ENCODE measurements around the gene LMOD2.
"Not testable (repeated sequence)": the region's sequence is repeated elsewhere in the genome, so short reads cannot be mapped to it uniquely, and the experiment has no call there.

Gene LMOD2

DNA sequence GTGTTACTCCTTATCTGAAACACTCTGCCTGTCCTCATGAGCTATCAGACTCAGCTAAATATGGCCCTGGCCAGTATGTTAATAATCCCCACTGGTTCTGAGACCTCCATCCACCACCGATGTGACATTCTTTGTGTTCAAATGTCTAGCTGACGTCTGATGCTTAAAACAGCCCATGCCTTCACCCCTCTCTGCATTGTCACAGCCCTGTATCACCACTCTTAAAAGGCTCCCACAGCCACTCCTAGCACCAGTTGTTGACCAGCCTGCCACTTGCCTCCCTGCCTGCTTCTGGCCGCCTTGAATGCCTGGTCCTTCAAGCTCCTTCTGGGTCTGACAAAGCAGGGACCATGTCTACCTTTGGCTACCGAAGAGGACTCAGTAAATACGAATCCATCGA is at the start of gene LMOD2:
TSS of gene LMOD2 (plus strand) at position 253 of the 400 bp plus-strand sequence. CDS start at position 351, 98 bp downstream.
- DNase-seq (ENCODE audit: low read depth, low spot score): no peak

GRCh38 chr7:123607423-123607975 is 48.2 kb upstream of the LMOD2 start:
- DNase-seq (ENCODE audit: low read depth, low spot score): no peak

GRCh38 chr7:123608991-123609882 is 46.4 kb upstream of the LMOD2 start:
- DNase-seq (ENCODE audit: low read depth, low spot score): no peak

DNA sequence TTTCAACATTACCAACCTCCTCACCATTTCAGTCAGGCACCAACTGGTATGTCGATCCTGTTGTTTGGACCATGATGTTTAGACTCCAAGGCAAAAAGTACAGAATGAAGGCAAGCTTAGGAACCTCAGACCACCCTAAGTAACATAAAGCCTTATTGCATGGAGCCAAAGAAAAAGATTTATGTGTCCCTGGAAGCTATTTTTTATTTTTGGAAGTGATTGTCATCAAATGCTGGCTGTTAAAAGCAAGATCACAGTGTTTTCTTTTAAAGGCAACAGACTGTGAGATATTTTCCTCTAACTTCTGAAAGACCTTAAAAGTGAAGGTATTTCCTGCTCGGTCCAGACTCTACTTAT is 45.8 kb upstream of the LMOD2 start:
- DNase-seq (ENCODE audit: low read depth, low spot score): no peak

GRCh38 chr7:123612024-123612423 is 43.6 kb upstream of the LMOD2 start:
- no peak for DNase-seq (ENCODE audit: low read depth, low spot score)

DNA sequence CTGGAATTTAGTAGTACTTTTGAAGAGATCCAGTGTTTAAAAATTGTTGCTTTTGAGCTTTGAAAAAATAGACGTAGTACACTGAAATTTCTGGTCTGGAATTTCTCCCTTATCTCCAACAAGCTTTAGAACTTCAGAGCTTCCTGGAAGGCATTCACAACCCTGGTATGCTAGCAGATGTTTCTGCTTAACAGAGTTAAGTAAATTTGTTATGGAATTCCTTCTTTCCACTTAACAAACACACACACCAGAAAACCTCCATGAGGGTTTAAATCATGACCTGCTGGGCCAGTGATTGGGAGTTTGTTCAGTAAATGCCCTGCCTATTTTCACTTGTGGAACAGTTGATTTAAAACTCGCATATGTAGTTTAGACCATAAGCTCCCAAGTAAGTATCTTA is 40.3 kb upstream of the LMOD2 start:
- DNase-seq (ENCODE audit: low read depth, low spot score): peak; percentile 45

DNA sequence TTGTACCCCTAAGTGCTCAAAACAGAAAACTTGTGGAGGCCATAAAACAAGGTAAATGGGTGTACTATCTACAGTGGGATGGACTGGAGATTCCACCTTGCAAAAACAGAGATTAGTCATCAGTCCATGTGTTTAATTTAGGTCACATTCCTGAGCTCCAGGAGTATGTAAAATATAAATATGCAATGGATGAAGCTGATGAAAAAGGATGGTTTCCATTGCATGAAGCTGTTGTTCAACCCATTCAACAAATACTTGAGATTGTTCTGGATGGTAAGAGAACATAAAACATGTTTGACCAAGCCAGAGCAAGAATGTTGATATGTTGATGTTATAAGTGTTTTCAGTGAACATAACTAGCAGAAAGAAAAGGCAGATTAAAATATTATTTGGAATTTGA is 39.4 kb upstream of the LMOD2 start:
- DNase-seq (ENCODE audit: low read depth, low spot score): no peak

GRCh38 chr7:123621707-123622106 is 34.0 kb upstream of the LMOD2 start:
- DNase-seq (ENCODE audit: low read depth, low spot score): no peak

DNA sequence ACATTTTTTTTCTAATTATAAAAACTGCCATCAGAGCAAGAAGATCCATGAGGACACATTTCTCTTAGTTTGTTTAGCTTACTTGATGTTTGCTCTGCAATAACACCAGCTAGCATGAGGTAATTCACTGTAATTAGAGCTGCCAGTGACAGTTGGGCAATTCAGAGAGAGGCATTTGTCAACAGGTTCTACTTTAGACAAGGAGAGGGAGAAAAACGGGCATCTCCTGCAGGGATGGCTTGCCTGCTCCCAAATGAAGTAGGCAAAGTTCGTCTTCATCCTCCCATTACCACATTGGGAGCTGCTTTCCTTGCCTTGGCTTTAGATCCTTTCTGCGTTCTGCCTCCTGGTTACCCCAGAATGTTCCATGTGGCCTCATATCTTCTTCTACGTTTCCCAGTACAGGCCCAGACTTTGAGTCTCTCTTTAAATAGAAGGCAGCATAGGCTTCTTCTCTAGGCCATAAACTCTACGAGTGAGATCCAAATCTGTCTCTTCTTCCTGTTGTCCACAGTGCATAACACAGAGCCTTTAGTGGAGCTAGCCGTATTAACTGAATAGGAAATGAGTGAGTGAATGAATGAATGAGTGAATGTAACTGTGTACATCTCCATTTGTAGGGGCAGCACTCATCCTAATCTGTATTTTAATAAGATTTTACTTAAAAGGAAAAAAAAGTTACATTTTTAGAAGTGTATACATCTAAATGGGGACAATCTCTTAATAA is 32.8 kb upstream of the LMOD2 start:
- DNase-seq (ENCODE audit: low read depth, low spot score): no peak

- DNase-seq (ENCODE audit: low read depth, low spot score): peak; percentile 17
Observed at GRCh38 chr7:123624527-123625183, 31.0 kb upstream of the LMOD2 start.

DNA sequence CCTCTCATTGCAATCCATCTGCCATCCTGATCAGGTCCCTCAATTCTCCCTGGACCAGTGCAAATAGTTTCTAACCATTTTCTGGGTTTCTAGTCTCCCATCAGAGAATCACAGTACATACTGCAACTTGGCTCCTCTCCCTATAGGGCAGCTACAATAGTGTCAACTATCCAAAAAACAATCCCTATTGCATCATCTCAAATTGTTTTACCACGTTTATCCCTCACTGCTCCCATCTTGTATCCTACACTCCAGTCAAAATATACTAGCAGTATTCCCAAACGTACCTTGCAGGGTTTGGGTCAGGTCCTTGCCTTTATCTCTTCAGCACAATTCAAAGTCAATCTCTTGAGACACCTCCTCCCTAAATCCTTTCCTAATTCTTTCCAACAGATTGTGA is 30.4 kb upstream of the LMOD2 start:
- no peak for DNase-seq (ENCODE audit: low read depth, low spot score)

DNA sequence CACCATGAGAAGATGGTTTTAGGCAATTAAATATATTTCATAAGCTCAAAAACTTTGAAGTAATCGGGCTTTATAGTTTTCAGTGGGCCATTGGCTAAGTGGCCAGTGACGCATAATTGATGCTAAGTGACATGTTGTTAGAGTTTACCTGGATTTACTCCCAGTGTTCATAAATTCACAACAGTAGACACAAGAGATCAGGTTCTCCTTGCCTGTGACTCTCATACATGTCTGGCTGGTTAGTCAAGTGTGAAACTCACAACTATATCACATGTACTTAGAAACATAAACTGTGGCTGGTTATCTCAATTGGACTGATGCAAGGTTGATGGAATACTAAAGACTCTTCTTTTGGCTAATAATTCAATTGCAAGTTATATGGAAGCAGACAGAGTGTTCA is 27.8 kb upstream of the LMOD2 start:
- DNase-seq (ENCODE audit: low read depth, low spot score): no peak

- no peak for DNase-seq (ENCODE audit: low read depth, low spot score)
Observed at GRCh38 chr7:123628829-123629228, 26.8 kb upstream of the LMOD2 start.

- DNase-seq (ENCODE audit: low read depth, low spot score): no peak
Observed at GRCh38 chr7:123629281-123629680, 26.4 kb upstream of the LMOD2 start.

DNA sequence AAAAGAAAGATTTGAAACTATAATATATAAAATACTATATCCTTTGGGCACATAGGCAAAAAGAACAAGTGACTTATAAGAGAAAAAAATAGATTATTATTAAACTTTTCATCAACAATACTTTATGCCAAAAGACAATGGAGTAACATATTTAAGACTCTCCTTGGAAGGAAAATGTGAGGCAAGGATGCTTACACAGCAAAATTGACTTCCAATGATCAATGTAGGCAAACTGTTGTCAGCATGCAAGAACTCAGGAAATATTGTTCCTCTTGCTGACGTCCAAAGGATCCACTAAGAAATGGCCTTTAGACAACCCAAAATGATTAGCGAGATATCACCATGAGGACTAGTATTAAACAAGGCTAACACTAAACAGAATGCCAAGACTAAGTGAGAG is 22.9 kb upstream of the LMOD2 start:
- no peak for DNase-seq (ENCODE audit: low read depth, low spot score)

DNA sequence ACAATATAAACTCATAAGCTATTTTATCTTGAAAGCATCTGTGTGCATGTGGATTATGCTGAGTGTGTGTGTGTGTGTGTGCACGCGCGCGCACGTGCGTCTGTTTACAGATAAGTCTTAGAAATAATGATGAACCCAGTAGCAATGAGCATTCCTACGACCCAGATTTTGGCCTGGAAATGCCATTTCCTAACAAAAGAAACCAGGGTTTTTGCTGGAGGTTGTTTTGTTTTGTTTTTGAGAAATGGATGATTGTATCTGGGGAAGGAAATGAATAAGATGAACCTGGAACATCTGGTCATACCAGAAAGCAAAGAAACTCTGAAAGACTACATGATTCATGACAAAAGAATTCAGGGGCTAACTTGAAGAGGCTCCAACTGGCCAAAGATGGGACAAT is 22.1 kb upstream of the LMOD2 start:
- DNase-seq (ENCODE audit: low read depth, low spot score): peak; percentile 17

GRCh38 chr7:123634011-123634573 is 21.6 kb upstream of the LMOD2 start:
- DNase-seq (ENCODE audit: low read depth, low spot score): not testable (repeated sequence)

DNA sequence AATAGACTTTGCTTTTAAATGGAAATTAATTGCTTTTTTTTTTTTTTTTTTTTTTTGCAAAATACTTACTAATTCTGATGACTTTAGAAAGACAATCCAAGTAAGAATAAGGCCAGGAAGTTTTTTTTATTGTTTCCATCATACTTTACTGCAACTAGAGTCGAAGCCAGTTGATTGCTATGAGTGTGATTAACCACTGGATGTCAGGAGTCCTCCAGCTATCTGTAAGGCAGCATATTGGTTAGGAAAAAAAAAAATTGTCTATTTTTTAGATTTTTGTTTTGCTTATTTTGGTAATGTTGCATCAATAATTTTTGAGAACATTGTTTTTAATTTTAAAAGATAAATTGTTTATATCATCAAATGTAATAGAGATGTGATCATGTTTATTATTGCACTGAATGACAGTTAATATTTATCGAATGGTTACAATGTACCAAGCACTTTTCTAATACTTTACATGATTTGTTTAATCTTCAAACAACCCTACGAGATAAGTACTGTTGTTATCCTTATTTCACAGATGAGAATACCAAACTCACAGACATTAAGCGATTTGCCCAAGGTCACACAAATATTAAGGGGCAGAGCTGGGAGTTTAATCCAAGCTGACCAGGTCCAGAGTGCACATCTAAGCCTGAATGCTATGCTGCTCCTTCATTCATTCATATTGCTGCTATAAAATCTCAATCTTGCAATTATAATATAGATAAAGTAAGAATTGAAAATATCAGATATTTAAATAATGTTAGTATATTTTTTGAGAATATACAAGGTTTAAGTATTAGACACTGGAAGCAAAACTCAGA is 19.9 kb upstream of the LMOD2 start:
- DNase-seq (ENCODE audit: low read depth, low spot score): peak; percentile 39

- DNase-seq (ENCODE audit: low read depth, low spot score): no peak
Observed at GRCh38 chr7:123637203-123637602, 18.5 kb upstream of the LMOD2 start.

- DNase-seq (ENCODE audit: low read depth, low spot score): no peak
Observed at GRCh38 chr7:123637878-123638277, 17.8 kb upstream of the LMOD2 start.

DNA sequence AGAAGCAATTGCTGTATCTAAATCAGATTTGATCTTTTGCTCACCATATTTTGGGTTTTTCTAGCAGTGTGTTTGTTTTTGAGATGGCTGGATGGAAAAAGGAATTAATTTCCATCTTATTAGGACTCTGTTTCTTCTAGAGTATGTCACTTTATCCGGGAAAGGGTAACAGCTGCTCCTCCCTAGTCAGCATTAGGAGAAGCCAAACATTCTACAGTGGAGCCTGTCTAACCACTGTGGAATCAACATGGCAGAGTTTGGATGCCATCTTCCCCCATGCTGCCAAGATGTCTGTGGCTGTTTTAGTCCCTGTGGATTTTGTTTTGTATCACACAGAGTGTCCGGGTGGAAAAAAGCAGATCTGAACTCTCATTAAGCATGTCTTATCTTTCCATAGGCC is 16.0 kb upstream of the LMOD2 start:
- no peak for DNase-seq (ENCODE audit: low read depth, low spot score)

Data from astrocyte of the hippocampus (primary cell).